Measurements from ENCODE around the gene CHPT1. TPM values are rescaled to one million over a fixed set of nuclear protein-coding genes. Genes with fewer than 3 reads are reported as not detected.

Gene CHPT1
- total RNA-seq, 2 experiments from 2014 or later = 29.8 to 31.2 TPM

Other genes starting within 250 kb of the CHPT1 start
- not detected for gene SPIC, start 222.3 kb upstream of the CHPT1 start, total RNA-seq
- not detected for gene MYBPC1, start 102.7 kb upstream of the CHPT1 start, total RNA-seq
- under 1 TPM; 0.17 to 0.91 TPM for gene SYCP3, start 41.8 kb downstream of the CHPT1 start, total RNA-seq
- gene GNPTAB, start 133.3 kb downstream of the CHPT1 start, total RNA-seq = 10 to 100 TPM; 73.1 to 73.8 TPM
- gene DRAM1, start 179.9 kb downstream of the CHPT1 start, total RNA-seq = 1 to 10 TPM; 4.9 to 6.0 TPM

Data from activated CD8-positive, alpha-beta memory T cell treated with anti-CD3 and anti-CD28 coated beads for 36 hours (primary cell).